HepG2 (cell line): ENCODE results near the gene FRMD6. TPM values are rescaled to one million over a fixed set of nuclear protein-coding genes. Genes with fewer than 3 reads are reported as not detected.
A peak's percentile ranks its signal among the peaks of the same experiment; 100 is the strongest.

Experiments used
- HNF4G ChIP-seq, 2 experiments: sonication (generic) in 1 of 2; formaldehyde crosslinking in 1 of 2; IDR thresholded peaks; 2 replicates each; pipeline versions ENCODE4 v1.4.0 to v1.6.1; 2011 to 2020; ENCODE audit warnings: borderline replicate concordance in 2 of 2, low read depth in 2 of 2, mild to moderate bottlenecking in 2 of 2, low read length in 1 of 2, missing genetic modification reagents in 1 of 2, moderate library complexity in 1 of 2
- IRX3 ChIP-seq: sonication (generic); formaldehyde crosslinking; IDR thresholded peaks from 2 replicates; pipeline ENCODE4 v1.8.1; 2023; ENCODE audit warnings: mild to moderate bottlenecking, low read depth, missing genetic modification reagents, borderline replicate concordance
- MED8 ChIP-seq: sonication (generic); formaldehyde crosslinking; IDR thresholded peaks from 2 replicates; pipeline ENCODE4 v1.8.1; 2023; ENCODE audit warnings: mild to moderate bottlenecking, missing genetic modification reagents; ENCODE audit not compliant: insufficient replicate concordance
- NFKB2 ChIP-seq: sonication (generic); formaldehyde crosslinking; IDR thresholded peaks from 2 replicates; pipeline ENCODE4 v1.4.0; 2020; ENCODE audit warnings: missing genetic modification reagents, borderline replicate concordance
- RBAK ChIP-seq: sonication (generic); formaldehyde crosslinking; IDR thresholded peaks from 2 replicates; pipeline ENCODE4 v1.5.1; 2020; ENCODE audit warnings: mild to moderate bottlenecking, missing genetic modification reagents
- SNAPC4 ChIP-seq: sonication (generic); formaldehyde crosslinking; IDR thresholded peaks from 2 replicates; pipeline ENCODE4 v1.4.0; 2020; ENCODE audit warnings: mild to moderate bottlenecking, missing genetic modification reagents
- ZNF263 ChIP-seq: sonication (generic); formaldehyde crosslinking; IDR thresholded peaks from 2 replicates; pipeline ENCODE4 v1.4.0; 2020; ENCODE audit warnings: missing genetic modification reagents
- ZNF343 ChIP-seq: sonication (generic); formaldehyde crosslinking; IDR thresholded peaks from 2 replicates; pipeline ENCODE4 v1.4.0; 2020; ENCODE audit warnings: mild to moderate bottlenecking, missing genetic modification reagents
- ZNF430 ChIP-seq: sonication (generic); formaldehyde crosslinking; IDR thresholded peaks from 2 replicates; pipeline ENCODE4 v1.9.0; 2021; ENCODE audit warnings: mild to moderate bottlenecking, missing genetic modification reagents
- ZNF569 ChIP-seq: sonication (generic); formaldehyde crosslinking; IDR thresholded peaks from 2 replicates; pipeline ENCODE4 v1.5.0; 2020; ENCODE audit warnings: mild to moderate bottlenecking, missing genetic modification reagents, moderate library complexity, borderline replicate concordance
- ZNF609 ChIP-seq: sonication (generic); formaldehyde crosslinking; IDR thresholded peaks from 2 replicates; pipeline ENCODE4 v1.4.0; 2020; ENCODE audit warnings: mild to moderate bottlenecking, missing genetic modification reagents, borderline replicate concordance
- ZNF703 ChIP-seq: sonication (generic); formaldehyde crosslinking; IDR thresholded peaks from 2 replicates; pipeline ENCODE4 v1.5.1; 2020; ENCODE audit warnings: missing genetic modification reagents, mild to moderate bottlenecking, moderate library complexity, borderline replicate concordance
- ZNF770 ChIP-seq: sonication (generic); formaldehyde crosslinking; IDR thresholded peaks from 2 replicates; pipeline ENCODE4 v1.5.0; 2020; ENCODE audit warnings: mild to moderate bottlenecking, missing genetic modification reagents
- polyA plus RNA-seq, 8 experiments: library from polyadenylated mRNA; depleted of rRNA in 3 of 8; stranded (reverse) in 7 of 8; unstranded in 1 of 8; fragments of >200 nt; fragmentation: Illumina TruSeq in 4 of 8; extraction: Trizol in 4 of 8; gene quantifications; 2 replicates each; pipeline versions ENCODE4 v1.2.1 to v1.2.3, GENCODE V29; 2011 to 2016; ENCODE audit warnings: low read depth in 4 of 8, missing spikeins in 1 of 8, mixed read lengths in 1 of 8; ENCODE audit not compliant: insufficient read depth in 1 of 8
- total RNA-seq, 5 experiments: library from RNA; depleted of rRNA; stranded (reverse); fragments of >200 nt; fragmentation: Illumina TruSeq; extraction: Trizol; gene quantifications; 2 replicates each; pipeline ENCODE4 v1.2.3, GENCODE V29; 2016; ENCODE audit warnings: low read depth in 1 of 5
- TF ChIP-seq, protein P1 (sequence below): sonication (generic); formaldehyde crosslinking; IDR thresholded peaks from 2 replicates; pipeline ENCODE4 v1.8.1; 2023; ENCODE audit warnings: mild to moderate bottlenecking, inconsistent platforms, moderate library complexity, missing genetic modification reagents, borderline replicate concordance

FRMD6 gene
- total and polyA plus RNA-seq, 2 of the 13 experiments (the other 11 are each of a cell fraction or from before 2014, with no cell fraction given): 2.4 to 5.4 TPM

DNA sequence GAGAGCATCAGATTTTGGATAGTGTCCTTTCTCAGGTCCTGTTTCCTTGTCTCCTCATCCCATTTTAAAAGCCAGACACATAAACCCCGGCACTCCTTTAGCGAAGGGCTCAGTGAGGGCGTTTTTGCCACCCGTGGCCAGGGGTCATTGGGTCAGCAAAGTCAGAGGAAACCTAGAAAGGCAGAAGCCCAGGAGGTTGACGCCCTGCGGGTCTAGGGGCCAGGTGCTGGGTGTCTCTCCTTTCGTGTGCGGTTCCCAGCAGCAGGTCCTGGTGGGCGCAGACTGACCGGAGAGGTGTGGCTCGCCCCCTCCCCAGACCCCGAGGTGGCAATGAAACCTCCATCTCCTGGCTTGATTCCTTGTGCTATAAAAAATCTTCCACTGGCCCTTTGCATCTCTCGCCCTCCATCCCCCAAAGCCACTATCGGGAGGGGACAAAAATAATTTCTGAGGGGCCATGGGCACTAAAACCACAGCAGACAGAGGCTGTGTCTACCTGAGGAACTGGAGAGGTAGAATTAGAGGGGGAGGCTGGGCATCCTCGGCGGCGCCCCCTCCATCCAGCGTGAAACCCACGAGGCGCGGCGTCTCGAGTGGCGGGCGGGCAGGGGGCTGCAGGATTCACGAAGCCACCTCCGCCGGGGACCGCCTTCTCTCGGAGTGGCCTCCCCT is 858 bp upstream of the FRMD6 start (continued):
- TF ChIP-seq IRX3 (CRISPR knock-in tag) (peak; percentile 44; the same call in 1 of the 2 replicates), NFKB2 (peak; percentile 74; the same call in 1 of the 2 replicates), SNAPC4 (CRISPR knock-in tag) (no peak), ZNF703 (CRISPR knock-in tag) (no peak), ZNF343 (CRISPR knock-in tag) (no peak), ZNF263 (CRISPR knock-in tag) (no peak), MED8 (CRISPR knock-in tag) (no peak), ZNF770 (CRISPR knock-in tag) (0 out of 2 replicates have a peak, but pooled peaks have one; percentile 10), ZNF430 (no peak), RBAK (no peak), ZNF609 (CRISPR knock-in tag) (no peak), ZNF569 (CRISPR knock-in tag) (no peak), HNF4G (IDR thresholded peaks at IDR 0.05; ENCODE audit: borderline replicate concordance, low read depth, low read length) (no peak), HNF4G (CRISPR knock-in tag; IDR thresholded peaks at IDR 0.05; ENCODE audit: borderline replicate concordance, low read depth) (no peak)
- TF ChIP-seq, protein P1, sequence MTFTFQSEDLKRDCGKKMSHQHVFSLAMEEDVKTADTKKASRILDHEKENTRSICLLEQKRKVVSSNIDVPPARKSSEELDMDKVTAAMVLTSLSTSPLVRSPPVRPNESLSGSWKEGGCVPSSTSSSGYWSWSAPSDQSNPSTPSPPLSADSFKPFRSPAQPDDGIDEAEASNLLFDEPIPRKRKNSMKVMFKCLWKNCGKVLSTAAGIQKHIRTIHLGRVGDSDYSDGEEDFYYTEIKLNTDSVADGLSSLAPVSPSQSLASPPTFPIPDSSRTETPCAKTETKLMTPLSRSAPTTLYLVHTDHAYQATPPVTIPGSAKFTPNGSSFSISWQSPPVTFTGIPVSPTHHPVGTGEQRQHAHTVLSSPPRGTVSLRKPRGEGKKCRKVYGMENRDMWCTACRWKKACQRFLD: no peak
